ENCODE measurements around the gene COL7A1.

COL7A1 gene

DNA sequence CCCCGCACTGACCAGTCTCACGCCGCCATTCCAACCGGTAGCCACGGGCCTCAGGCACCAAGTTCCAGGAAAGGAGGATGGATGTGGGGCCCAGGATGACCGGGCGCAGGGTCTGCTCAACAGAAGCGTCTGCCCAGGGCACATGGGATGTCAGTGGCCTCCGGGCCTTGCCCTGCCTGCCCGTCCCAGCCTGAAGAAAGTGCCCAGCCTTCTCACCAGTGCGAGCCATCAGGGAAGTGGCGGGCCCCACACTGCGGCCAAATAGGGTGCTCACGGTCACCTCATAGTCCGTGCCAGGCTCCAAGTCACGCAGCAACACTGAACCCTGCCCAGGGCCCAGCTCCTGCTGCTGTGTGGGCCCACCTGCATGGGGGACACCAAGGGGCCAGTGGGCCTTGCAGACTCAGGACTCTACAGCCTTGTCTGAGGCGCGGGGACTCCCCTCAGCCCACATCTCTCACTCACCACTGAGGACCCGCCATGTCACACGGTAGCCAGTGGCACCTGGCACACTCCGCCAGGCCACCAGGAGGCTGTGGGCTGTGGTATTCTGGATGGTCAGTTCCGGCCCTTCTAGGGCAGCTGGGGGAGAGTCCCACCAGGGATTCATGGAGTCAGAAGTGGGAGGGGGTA, 3.1 kb downstream of the COL7A1 start:
- DNase-seq = no peak
- H3K4me3 ChIP-seq (ENCODE audit: low read depth, low read length) = no peak overlapping the region
- no peaks in the 10 kb centered on the region for H3K27me3 ChIP-seq (ENCODE audit: insufficient read depth, low read depth, severe bottlenecking)
- no peaks in the 10 kb centered on the region; the same call in 1 of the 2 replicates for H3K36me3 ChIP-seq
- TF ChIP-seq CTCF (IDR thresholded peaks at IDR 0.05; ENCODE audit: low read depth, low read length) = no peak
- H3K9me3 ChIP-seq (ENCODE audit: severe bottlenecking) = no peaks in the 10 kb centered on the region
- H3K27ac ChIP-seq = no peak overlapping the region

- Histone ChIP-seq H3K9me3 (ENCODE audit: severe bottlenecking) (no peaks in the 10 kb centered on the region), H3K36me3 (peaks cover 2% of the 10 kb centered on the region), H3K27me3 (ENCODE audit: insufficient read depth, low read depth, severe bottlenecking) (no peaks in the 10 kb centered on the region), H3K4me3 (ENCODE audit: low read depth, low read length) (no peak overlapping the region), H3K27ac (no peak overlapping the region)
- no peak for DNase-seq
- TF ChIP-seq CTCF (IDR thresholded peaks at IDR 0.05; ENCODE audit: low read depth, low read length) = no peak
These were observed 3.7 kb downstream of the COL7A1 start for GRCh38 chr3:48591436-48591835.

DNA sequence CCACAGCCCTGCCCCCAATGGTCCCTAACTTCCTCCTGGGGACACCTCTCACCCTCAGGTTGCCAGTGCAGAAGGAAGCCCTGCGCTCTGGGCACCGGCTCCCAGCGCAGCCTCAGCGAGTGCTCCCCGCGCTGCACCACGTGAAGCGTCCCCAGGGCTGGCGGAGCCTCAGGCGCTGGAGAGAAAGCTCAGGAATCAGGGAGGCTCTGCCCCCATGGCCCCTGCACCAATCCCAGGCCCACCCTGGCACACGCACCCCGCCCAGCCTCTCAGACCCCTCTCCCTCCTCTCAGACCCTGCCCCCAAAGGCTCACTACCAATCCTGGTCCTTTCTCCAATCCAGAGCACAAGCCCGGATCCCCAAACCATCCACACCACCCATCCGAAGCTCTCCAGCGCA, 6.9 kb downstream of the COL7A1 start:
- TF ChIP-seq CTCF (IDR thresholded peaks at IDR 0.05; ENCODE audit: low read depth, low read length) = no peak
- Histone ChIP-seq H3K4me3 (ENCODE audit: low read depth, low read length) (no peak overlapping the region), H3K36me3 (peaks cover 8% of the 10 kb centered on the region), H3K27ac (no peak overlapping the region), H3K9me3 (ENCODE audit: severe bottlenecking) (no peaks in the 10 kb centered on the region), H3K27me3 (ENCODE audit: insufficient read depth, low read depth, severe bottlenecking) (no peaks in the 10 kb centered on the region)
- DNase-seq = no peak

- H3K9me3 ChIP-seq (ENCODE audit: severe bottlenecking) = no peaks in the 10 kb centered on the region
- no peak for TF ChIP-seq CTCF (IDR thresholded peaks at IDR 0.05; ENCODE audit: low read depth, low read length)
- no peaks in the 10 kb centered on the region for H3K27me3 ChIP-seq (ENCODE audit: insufficient read depth, low read depth, severe bottlenecking)
- H3K27ac ChIP-seq = no peak overlapping the region
- no peak overlapping the region for H3K4me3 ChIP-seq (ENCODE audit: low read depth, low read length)
- DNase-seq = no peak
- peaks cover 8% of the 10 kb centered on the region for H3K36me3 ChIP-seq
These were observed 7.4 kb downstream of the COL7A1 start for GRCh38 chr3:48587686-48588085.

GRCh38 chr3:48585411-48585810, 9.7 kb downstream of the COL7A1 start:
- Histone ChIP-seq H3K27me3 (ENCODE audit: insufficient read depth, low read depth, severe bottlenecking) (no peaks in the 10 kb centered on the region), H3K4me3 (ENCODE audit: low read depth, low read length) (no peak overlapping the region), H3K36me3 (peaks cover 15% of the 10 kb centered on the region), H3K27ac (no peak overlapping the region), H3K9me3 (ENCODE audit: severe bottlenecking) (no peaks in the 10 kb centered on the region)
- no peak for DNase-seq
- no peak for TF ChIP-seq CTCF (IDR thresholded peaks at IDR 0.05; ENCODE audit: low read depth, low read length)

GRCh38 chr3:48584836-48585235, 10.3 kb downstream of the COL7A1 start:
- no peak for TF ChIP-seq CTCF (IDR thresholded peaks at IDR 0.05; ENCODE audit: low read depth, low read length)
- Histone ChIP-seq H3K36me3 (peaks cover 15% of the 10 kb centered on the region), H3K4me3 (ENCODE audit: low read depth, low read length) (no peak overlapping the region), H3K27ac (no peak overlapping the region), H3K27me3 (ENCODE audit: insufficient read depth, low read depth, severe bottlenecking) (no peaks in the 10 kb centered on the region), H3K9me3 (ENCODE audit: severe bottlenecking) (no peaks in the 10 kb centered on the region)
- DNase-seq = no peak

Data from WERI-Rb-1 (cell line).